GM21423 (cell line): ENCODE results near the gene OR6C70.
A peak's percentile ranks its signal among the peaks of the same experiment; 100 is the strongest.
"Not testable (repeated sequence)": the region's sequence is repeated elsewhere in the genome, so short reads cannot be mapped to it uniquely, and the experiment has no call there.

ENCODE experiments used
- ATAC-seq: cut with Tn5 transposase; IDR thresholded peaks from one replicate; pipeline ENCODE4 v1.9.1; 2021; ENCODE audit warnings: mild to moderate bottlenecking, moderate library complexity; ENCODE audit not compliant: unreplicated experiment

The OR6C70 gene

GRCh38 chr12:55470088-55470829 is at the start of gene OR6C70:
OR6C70 (minus strand) TSS chr12:55470138; CDS start chr12:55470138, 0 bp downstream.
- ATAC-seq: no peak

GRCh38 chr12:55516391-55516790 is 46.5 kb upstream of the OR6C70 start:
- no peak for ATAC-seq

- ATAC-seq: peak; percentile 49
Measured at GRCh38 chr12:55515696-55516095, 45.8 kb upstream of the OR6C70 start.

GRCh38 chr12:55501601-55502000 is 31.7 kb upstream of the OR6C70 start:
- ATAC-seq: no peak

DNA sequence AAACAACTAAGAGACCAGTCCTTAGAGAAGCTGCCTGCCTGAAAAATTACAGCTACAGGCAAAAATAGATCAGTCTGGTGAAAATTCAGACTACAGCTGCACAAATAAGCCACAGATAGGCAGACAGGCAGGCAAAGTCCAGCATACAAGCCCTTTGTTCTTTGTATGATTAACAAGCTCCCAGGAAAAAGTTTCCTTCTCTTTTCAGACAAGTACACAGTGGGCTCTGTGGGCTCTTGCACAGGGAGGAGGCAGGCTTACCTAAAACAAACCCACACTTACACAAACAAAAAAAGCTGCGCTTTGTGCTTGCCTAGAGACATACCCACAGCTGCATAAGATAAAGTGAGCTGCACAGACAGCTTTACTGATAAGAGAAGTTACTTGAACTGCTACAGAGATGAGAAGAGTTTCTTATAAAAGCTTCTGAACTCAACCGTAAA is 29.9 kb upstream of the OR6C70 start:
- no peak for ATAC-seq

- ATAC-seq: no peak
Measured at GRCh38 chr12:55499231-55499630, 29.3 kb upstream of the OR6C70 start.

- no peak for ATAC-seq
Measured at GRCh38 chr12:55495490-55495889, 25.6 kb upstream of the OR6C70 start.

GRCh38 chr12:55492078-55492477 is 22.1 kb upstream of the OR6C70 start, which contains the start of gene OR6C68:
OR6C68 (plus strand) TSS chr12:55492378; CDS start chr12:55492378, 0 bp downstream.
- ATAC-seq: no peak

GRCh38 chr12:55484284-55484683 is 14.3 kb upstream of the OR6C70 start:
- not testable (repeated sequence) for ATAC-seq

GRCh38 chr12:55479136-55479535 is 9.2 kb upstream of the OR6C70 start:
- ATAC-seq: not testable (repeated sequence)

- ATAC-seq: no peak
Measured at GRCh38 chr12:55472264-55472663, 2.3 kb upstream of the OR6C70 start.

- ATAC-seq: no peak
Measured at GRCh38 chr12:55469291-55469690, 647 bp downstream of the OR6C70 start.

DNA sequence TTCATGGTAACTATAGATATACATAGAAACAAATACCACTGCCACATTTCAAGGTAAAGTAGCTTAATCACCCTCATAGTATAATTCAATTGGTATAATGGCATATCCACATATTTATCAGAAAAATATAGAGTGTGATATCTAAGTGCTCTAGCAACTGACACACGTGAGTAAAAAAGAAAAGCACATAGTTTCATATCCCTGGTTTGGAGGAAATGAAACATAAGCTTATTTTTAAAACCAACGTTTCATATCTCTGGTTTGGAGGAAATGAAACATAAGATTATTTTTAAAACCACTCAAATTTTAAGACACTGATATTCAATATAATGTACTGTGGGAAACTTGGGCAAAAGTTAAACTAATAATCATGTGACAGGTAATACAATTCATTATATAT is 2.1 kb downstream of the OR6C70 start:
- ATAC-seq: peak; percentile 69

DNA sequence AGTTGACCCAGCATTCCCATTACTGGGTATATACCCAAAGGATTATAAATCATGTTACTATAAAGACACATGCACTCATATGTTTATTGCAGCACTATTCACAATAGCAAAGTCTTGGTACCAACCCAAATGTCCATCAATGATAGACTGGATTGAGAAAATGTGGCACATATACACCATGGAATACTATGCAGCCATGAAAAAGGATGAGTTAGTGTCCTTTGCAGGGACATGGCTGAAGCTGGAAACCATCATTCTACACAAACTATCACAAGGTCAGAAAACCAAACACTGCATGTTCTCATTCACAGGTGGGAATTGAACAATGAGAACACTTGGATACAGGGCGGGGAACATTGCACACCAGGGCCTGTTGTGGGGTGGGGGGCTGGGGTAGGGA is 5.0 kb downstream of the OR6C70 start:
- not testable (repeated sequence) for ATAC-seq

DNA sequence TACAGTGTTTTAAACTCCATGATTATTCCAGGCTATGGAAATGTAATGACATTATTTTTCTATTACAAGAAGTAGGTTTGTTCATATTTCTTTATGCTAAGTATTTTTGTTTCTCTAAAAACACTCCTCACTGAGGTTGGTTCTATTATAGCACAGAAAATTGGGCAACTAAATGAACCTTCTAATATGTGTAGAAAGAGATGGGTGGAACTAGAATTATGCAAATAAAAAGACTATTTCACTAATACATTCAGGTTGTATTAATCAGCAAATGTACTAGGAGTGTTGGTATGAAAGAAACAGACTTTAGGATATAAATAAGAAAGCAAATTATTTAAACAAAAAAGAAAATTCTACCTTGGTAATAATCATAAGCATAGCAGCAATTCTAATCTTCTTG is 21.1 kb downstream of the OR6C70 start:
- ATAC-seq: no peak

GRCh38 chr12:55446326-55446725 is 23.6 kb downstream of the OR6C70 start:
- ATAC-seq: no peak

DNA sequence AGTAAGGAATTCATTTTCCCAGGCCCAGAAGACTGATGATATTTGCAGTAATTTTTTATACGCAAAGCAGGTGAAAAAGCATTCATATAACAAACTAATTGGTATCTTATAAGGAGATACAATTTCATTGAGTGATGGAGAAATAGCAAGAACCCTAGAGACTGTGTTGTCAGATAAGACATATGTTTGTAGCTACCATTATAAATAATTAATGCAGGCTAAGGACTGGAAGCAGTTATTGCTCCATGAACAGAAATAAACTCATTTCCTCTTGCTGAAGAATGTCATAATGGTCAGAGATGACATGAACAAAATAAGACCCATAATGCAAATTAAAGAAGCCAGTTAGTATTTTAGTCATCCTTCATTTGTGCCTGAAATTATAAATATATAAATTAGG is 24.6 kb downstream of the OR6C70 start:
- no peak for ATAC-seq

DNA sequence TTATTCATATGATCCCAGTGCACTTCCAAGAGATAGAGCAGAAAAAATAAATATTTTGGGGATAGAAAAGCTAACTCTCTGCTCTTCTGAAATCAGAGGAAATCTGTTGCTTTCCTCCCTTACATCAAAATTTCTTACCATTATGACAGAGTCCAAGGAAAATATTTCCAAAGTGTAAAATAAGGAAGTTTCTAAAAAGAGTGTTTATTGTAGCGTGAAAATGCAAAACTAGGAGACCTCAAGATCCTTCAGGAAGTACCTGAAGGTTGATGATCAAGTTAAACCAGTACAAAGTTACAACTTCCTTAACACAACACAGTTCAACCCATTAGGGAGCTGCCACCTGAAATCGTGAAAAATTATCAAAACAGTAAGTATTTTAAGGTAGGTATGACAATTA is 26.2 kb downstream of the OR6C70 start, which contains the start of gene OR6C2:
OR6C2 (plus strand) TSS at position 301 of the 400 bp plus-strand sequence. CDS start 8,138 bp downstream, outside the sequence.
- ATAC-seq: no peak

DNA sequence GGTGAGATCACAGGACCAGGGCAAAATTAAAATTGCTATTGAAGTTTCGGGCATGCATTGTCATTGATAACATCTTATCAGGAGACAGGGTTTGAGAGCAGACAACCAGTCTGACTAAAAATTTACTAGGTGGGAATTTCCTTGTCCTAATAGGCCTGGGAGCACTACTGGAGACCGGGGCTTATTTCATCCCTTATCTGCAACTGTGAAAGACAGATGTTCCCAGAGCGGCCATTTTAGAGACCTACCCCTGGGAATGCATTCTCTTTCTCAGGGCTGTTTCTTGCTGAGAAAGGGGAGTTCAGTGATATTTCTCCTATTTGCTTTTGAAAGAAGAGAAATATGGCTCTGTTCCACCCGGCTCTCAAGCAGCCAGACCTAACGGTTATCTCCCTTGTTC is 28.7 kb downstream of the OR6C70 start:
- ATAC-seq: not testable (repeated sequence)

- ATAC-seq: no peak
Measured at GRCh38 chr12:55428331-55429243, 41.4 kb downstream of the OR6C70 start.

DNA sequence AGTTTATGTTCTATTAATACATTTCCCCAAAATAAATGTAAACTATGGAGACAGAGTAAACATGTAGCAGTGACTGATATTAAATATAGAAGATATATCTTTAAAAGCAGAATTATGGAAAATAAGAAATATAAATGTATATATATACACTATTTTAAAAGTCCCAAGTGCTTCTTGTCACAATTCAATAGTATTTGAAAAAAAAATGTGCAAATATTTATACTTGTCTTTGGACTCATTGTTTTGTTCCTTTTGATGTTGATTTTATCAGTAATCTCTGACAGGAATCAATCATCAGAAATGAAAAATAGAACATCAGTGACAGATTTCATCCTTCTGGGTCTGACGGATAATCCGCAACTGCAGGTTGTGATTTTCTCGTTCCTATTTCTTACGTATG is 44.0 kb downstream of the OR6C70 start, which contains the start of gene OR6C76:
OR6C76 (plus strand) TSS at position 301 of the 400 bp plus-strand sequence; CDS start at position 301, 0 bp downstream.
- no peak for ATAC-seq
